Measurements from ENCODE around the gene NBAS. TPM values are rescaled to one million over a fixed set of nuclear protein-coding genes. Genes with fewer than 3 reads are reported as not detected.

Gene NBAS
- total RNA-seq, 3 donors from 2014 or later (not counting 1 experiment from before 2014, with no cell fraction given) = 27.8 to 34.7 (median 29.2) TPM

- Histone ChIP-seq H3K4me3 (ENCODE audit: low read length) (no peak overlapping the region), H3K27me3 (ENCODE audit: control insufficient read depth, insufficient read depth, low read length) (no peaks in the 10 kb centered on the region), H3K36me3 (ENCODE audit: control insufficient read depth, insufficient read depth, low read length) (peaks cover 3% of the 10 kb centered on the region), H3K4me1 (ENCODE audit: control insufficient read depth, insufficient read depth, low read length) (no peaks in the 10 kb centered on the region), H3K27ac (ENCODE audit: low read length) (no peak overlapping the region), H3K9me3 (ENCODE audit: control insufficient read depth, insufficient read depth, low read length) (no peaks in the 10 kb centered on the region)
- WGBS (ENCODE audit: insufficient coverage) = 98% methylated on average over 4 of the region's 5 CpGs
- Mint-ChIP-seq H3K9me3 (peaks cover 2% of the 10 kb centered on the region in 2 donors), H3K4me3 (no peak overlapping the region), H3K36me3 (peaks cover 9% of the 10 kb centered on the region), H3K4me1 (no peaks in the 10 kb centered on the region), H3K27ac (no peak overlapping the region), H3K27me3 (ENCODE audit: low read depth in 2 of 2) (no peaks in the 10 kb centered on the region)
- ATAC-seq (no peak), DNase-seq (no peak)
- TF ChIP-seq CTCF (IDR thresholded peaks at IDR 0.05) = no peak
- intact Hi-C loops (cut with micrococcal nuclease) = no loop called here
Observed at GRCh38 chr2:15348636-15349035, 212.5 kb downstream of the NBAS start.

GRCh38 chr2:15348045-15348444 is 213.1 kb downstream of the NBAS start:
- H3K4me3 ChIP-seq (ENCODE audit: low read length) = no peak overlapping the region
- H3K27ac Mint-ChIP-seq = no peak overlapping the region
- peaks cover 3% of the 10 kb centered on the region for H3K36me3 ChIP-seq (ENCODE audit: control insufficient read depth, insufficient read depth, low read length)
- DNase-seq (no peak), ATAC-seq (no peak)
- TF ChIP-seq CTCF (IDR thresholded peaks at IDR 0.05) = no peak
- no peaks in the 10 kb centered on the region for H3K27me3 Mint-ChIP-seq (ENCODE audit: low read depth in 2 of 2)
- no peaks in the 10 kb centered on the region for H3K9me3 ChIP-seq (ENCODE audit: control insufficient read depth, insufficient read depth, low read length)
- 96% methylated on average over 4 of the region's 4 CpGs for WGBS (ENCODE audit: insufficient coverage)
- no peaks in the 10 kb centered on the region for H3K27me3 ChIP-seq (ENCODE audit: control insufficient read depth, insufficient read depth, low read length)
- intact Hi-C loops (cut with micrococcal nuclease) = no loop called here
- H3K4me1 ChIP-seq (ENCODE audit: control insufficient read depth, insufficient read depth, low read length) = no peaks in the 10 kb centered on the region
- no peak overlapping the region for H3K27ac ChIP-seq (ENCODE audit: low read length)
- no peak overlapping the region for H3K4me3 Mint-ChIP-seq
- peaks cover 9% of the 10 kb centered on the region for H3K36me3 Mint-ChIP-seq
- no peaks in the 10 kb centered on the region for H3K4me1 Mint-ChIP-seq
- H3K9me3 Mint-ChIP-seq = peaks cover 2% of the 10 kb centered on the region in 2 donors

DNA sequence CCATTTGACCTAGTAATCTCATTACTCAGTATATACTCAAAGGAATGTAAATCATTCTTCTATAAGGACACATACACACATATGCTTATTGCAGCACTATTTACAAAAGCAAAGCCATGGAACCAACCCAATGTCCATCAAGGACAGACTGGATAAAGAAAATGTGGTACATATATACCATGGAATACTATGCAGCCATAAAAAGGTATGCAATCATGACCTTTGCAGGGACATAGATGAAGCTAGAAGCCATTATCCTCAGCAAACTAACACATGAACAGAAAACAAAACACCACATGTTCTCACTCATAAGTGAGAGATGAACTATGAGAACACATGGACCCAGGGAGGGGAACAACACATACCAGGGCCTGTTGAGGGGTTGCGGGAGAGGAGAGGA is 214.5 kb downstream of the NBAS start:
- Mint-ChIP-seq H3K4me3 (no peak overlapping the region), H3K9me3 (peaks cover 2% of the 10 kb centered on the region in 2 donors), H3K4me1 (no peaks in the 10 kb centered on the region), H3K27ac (no peak overlapping the region), H3K36me3 (peaks cover under 1% of the 10 kb centered on the region), H3K27me3 (ENCODE audit: low read depth in 2 of 2) (no peaks in the 10 kb centered on the region)
- Histone ChIP-seq H3K4me1 (ENCODE audit: control insufficient read depth, insufficient read depth, low read length) (no peaks in the 10 kb centered on the region), H3K27me3 (ENCODE audit: control insufficient read depth, insufficient read depth, low read length) (no peaks in the 10 kb centered on the region), H3K27ac (ENCODE audit: low read length) (no peak overlapping the region), H3K36me3 (ENCODE audit: control insufficient read depth, insufficient read depth, low read length) (peaks cover 6% of the 10 kb centered on the region), H3K4me3 (ENCODE audit: low read length) (no peak overlapping the region), H3K9me3 (ENCODE audit: control insufficient read depth, insufficient read depth, low read length) (no peaks in the 10 kb centered on the region)
- no peak for TF ChIP-seq CTCF (IDR thresholded peaks at IDR 0.05)
- ATAC-seq (no peak), DNase-seq (no peak)
- intact Hi-C loops (cut with micrococcal nuclease) = no loop called here
- no CpG with 5 or more reads among the region's 1 CpG for WGBS (ENCODE audit: insufficient coverage)

DNA sequence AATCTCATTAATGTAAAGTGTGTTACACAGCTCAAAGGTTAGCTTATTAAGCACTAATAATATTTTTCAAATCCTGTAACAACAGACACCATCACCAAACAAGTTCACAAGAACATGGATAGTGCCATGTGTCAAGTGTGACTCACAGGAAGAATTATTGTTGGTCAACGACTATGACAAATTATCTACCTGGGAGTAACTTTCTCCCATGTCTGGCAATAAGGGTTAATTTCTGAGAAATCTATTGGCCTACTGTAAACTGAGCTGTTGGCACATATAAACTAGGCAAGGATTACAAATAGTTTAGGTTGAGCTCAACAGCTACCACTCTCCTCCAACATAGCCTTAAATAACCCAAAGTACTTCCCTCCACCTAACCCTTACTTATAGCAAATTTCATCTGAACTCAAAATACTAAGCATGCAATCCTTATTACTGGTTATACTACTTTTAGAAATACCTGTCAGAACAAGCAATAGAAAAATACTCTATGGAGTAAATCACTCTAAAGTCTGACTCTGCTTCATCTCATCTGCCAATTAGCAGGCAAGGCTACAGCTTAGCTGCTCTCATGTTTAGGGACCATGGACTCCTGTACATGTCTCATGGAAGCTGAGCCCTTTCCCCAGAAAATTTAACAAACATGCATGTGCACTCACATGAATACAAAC is 223.0 kb downstream of the NBAS start:
- H3K9me3 ChIP-seq (ENCODE audit: control insufficient read depth, insufficient read depth, low read length) = no peaks in the 10 kb centered on the region
- intact Hi-C loops (cut with micrococcal nuclease) = no loop called here
- WGBS (ENCODE audit: insufficient coverage) = 78% methylated on average over 1 of the region's 1 CpG
- no peak overlapping the region for H3K4me3 Mint-ChIP-seq
- no peaks in the 10 kb centered on the region for H3K9me3 Mint-ChIP-seq
- no peaks in the 10 kb centered on the region for H3K27me3 ChIP-seq (ENCODE audit: control insufficient read depth, insufficient read depth, low read length)
- H3K4me3 ChIP-seq (ENCODE audit: low read length) = no peak overlapping the region
- TF ChIP-seq CTCF (IDR thresholded peaks at IDR 0.05) = no peak
- H3K4me1 Mint-ChIP-seq = peaks cover 5 to 7% of the 10 kb centered on the region in 2 donors
- peaks cover 2% of the 10 kb centered on the region for H3K4me1 ChIP-seq (ENCODE audit: control insufficient read depth, insufficient read depth, low read length)
- H3K36me3 ChIP-seq (ENCODE audit: control insufficient read depth, insufficient read depth, low read length) = peaks cover 4% of the 10 kb centered on the region
- H3K27ac Mint-ChIP-seq = no peak overlapping the region
- H3K27ac ChIP-seq (ENCODE audit: low read length) = no peak overlapping the region
- ATAC-seq (no peak), DNase-seq (no peak)
- peaks cover 17% of the 10 kb centered on the region for H3K36me3 Mint-ChIP-seq
- no peaks in the 10 kb centered on the region for H3K27me3 Mint-ChIP-seq (ENCODE audit: low read depth in 2 of 2)

Data from natural killer cell (primary cell).